COLO668 (cell line): ENCODE results near the gene GAMT.

Source experiments
- DNase-seq: peaks from one replicate; lab custom pipeline; 2025; ENCODE audit not compliant: unreplicated experiment; lab: John Stamatoyannopoulos, UW

GAMT gene

GRCh38 chr19:1401889-1402217 lies 511 bp upstream of the GAMT start:
- DNase-seq = no peak

- DNase-seq = peak; percentile 58
Measured at GRCh38 chr19:1400281-1401137, 833 bp downstream of the GAMT start.

GRCh38 chr19:1399745-1400144 lies 1.6 kb downstream of the GAMT start:
- no peak for DNase-seq

GRCh38 chr19:1399079-1399478 lies 2.3 kb downstream of the GAMT start:
- no peak for DNase-seq

- peak; percentile 7 for DNase-seq
Measured at GRCh38 chr19:1397838-1398237, 3.5 kb downstream of the GAMT start.

- no peak for DNase-seq
Measured at GRCh38 chr19:1396768-1397679, 4.3 kb downstream of the GAMT start.

- DNase-seq = no peak
Measured at GRCh38 chr19:1396019-1396767, 5.1 kb downstream of the GAMT start.

GRCh38 chr19:1395194-1396018 lies 5.9 kb downstream of the GAMT start:
- no peak for DNase-seq

- no peak for DNase-seq
Measured at GRCh38 chr19:1394252-1395193, 6.8 kb downstream of the GAMT start.

GRCh38 chr19:1393841-1394240 lies 7.5 kb downstream of the GAMT start:
- DNase-seq = no peak

- DNase-seq = no peak
Measured at GRCh38 chr19:1392939-1393530, 8.3 kb downstream of the GAMT start.

- DNase-seq = no peak
Measured at GRCh38 chr19:1392407-1392806, 8.9 kb downstream of the GAMT start.

GRCh38 chr19:1390890-1391423 lies 10.4 kb downstream of the GAMT start:
- DNase-seq = no peak

- DNase-seq = no peak
Measured at GRCh38 chr19:1389033-1389940, 12.1 kb downstream of the GAMT start.

- no peak for DNase-seq
Measured at GRCh38 chr19:1388637-1389026, 12.7 kb downstream of the GAMT start.

GRCh38 chr19:1387684-1388636 lies 13.4 kb downstream of the GAMT start:
- no peak for DNase-seq
